ENCODE data around the gene MYOM3.
"Not testable (repeated sequence)": the region's sequence is repeated elsewhere in the genome, so short reads cannot be mapped to it uniquely, and the experiment has no call there.

The MYOM3 gene

DNA sequence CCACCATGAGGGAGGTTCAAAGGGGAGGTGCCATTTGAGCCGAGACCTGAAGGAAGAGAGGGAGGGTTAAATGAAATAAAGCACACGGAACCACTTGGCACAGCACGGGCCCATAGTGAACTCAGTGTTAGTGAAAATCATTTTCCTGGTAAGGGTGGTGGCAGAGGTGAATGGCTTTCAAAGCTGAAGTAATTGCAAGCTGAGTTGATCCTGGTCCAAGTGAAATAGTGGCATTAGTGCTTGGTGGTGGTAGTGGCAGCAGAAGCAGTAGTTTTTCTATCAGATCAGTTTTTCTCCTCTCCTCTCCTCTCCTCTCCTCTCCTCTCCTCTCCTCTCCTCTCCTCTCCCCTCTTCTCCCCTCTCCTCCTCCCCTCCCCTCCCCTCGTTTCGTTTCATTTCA is 101.3 kb downstream of the MYOM3 start:
- no peak for DNase-seq
- H3K4me1 ChIP-seq (ENCODE audit: low read length) = no peaks in the 10 kb centered on the region
- no peak overlapping the region for H3K9ac ChIP-seq (ENCODE audit: low read length)
- no peaks in the 10 kb centered on the region for H4K20me1 ChIP-seq (ENCODE audit: insufficient read depth, low read length)
- H3K79me2 ChIP-seq (ENCODE audit: low read length) = no peaks in the 10 kb centered on the region
- H2AFZ ChIP-seq (ENCODE audit: low read length) = no peak overlapping the region
- H3F3A ChIP-seq (ENCODE audit: insufficient read depth, low read length) = no peaks in the 10 kb centered on the region
- H3K9me3 ChIP-seq (replicated peaks; ENCODE audit: insufficient read depth, low read length) = no peaks in the 10 kb centered on the region
- no peak overlapping the region for H3K4me3 ChIP-seq (ENCODE audit: low read length)
- H3K4me2 ChIP-seq (ENCODE audit: low read depth, low read length) = no peak overlapping the region
- H3K27me3 ChIP-seq (replicated peaks; ENCODE audit: insufficient read depth, low read length) = no peaks in the 10 kb centered on the region
- H3K36me3 ChIP-seq (replicated peaks; ENCODE audit: insufficient read depth, low read length) = no peaks in the 10 kb centered on the region
- H3K9me2 ChIP-seq (replicated peaks; ENCODE audit: insufficient read depth, low read length) = no peaks in the 10 kb centered on the region
- H3K27ac ChIP-seq (ENCODE audit: low read length) = no peak overlapping the region
- TF ChIP-seq CTCF (IDR thresholded peaks at IDR 0.05; ENCODE audit: low read length) (no peak), EZH2phosphoT487 (IDR thresholded peaks at IDR 0.05; ENCODE audit: low read length) (no peak), EZH2 (optimal IDR thresholded peaks at IDR 0.05; ENCODE audit: low read depth, low read length) (no peak)

- Histone ChIP-seq H3K4me2 (ENCODE audit: low read depth, low read length) (no peak overlapping the region), H4K20me1 (ENCODE audit: insufficient read depth, low read length) (no peaks in the 10 kb centered on the region), H3K27ac (ENCODE audit: low read length) (no peak overlapping the region), H3F3A (ENCODE audit: insufficient read depth, low read length) (no peaks in the 10 kb centered on the region), H3K79me2 (ENCODE audit: low read length) (no peaks in the 10 kb centered on the region), H3K9me3 (replicated peaks; ENCODE audit: insufficient read depth, low read length) (no peaks in the 10 kb centered on the region), H3K9ac (ENCODE audit: low read length) (no peak overlapping the region), H3K4me1 (ENCODE audit: low read length) (no peaks in the 10 kb centered on the region), H3K27me3 (replicated peaks; ENCODE audit: insufficient read depth, low read length) (no peaks in the 10 kb centered on the region), H3K4me3 (ENCODE audit: low read length) (no peak overlapping the region), H2AFZ (ENCODE audit: low read length) (no peak overlapping the region), H3K9me2 (replicated peaks; ENCODE audit: insufficient read depth, low read length) (no peaks in the 10 kb centered on the region), H3K36me3 (replicated peaks; ENCODE audit: insufficient read depth, low read length) (no peaks in the 10 kb centered on the region)
- TF ChIP-seq CTCF (IDR thresholded peaks at IDR 0.05; ENCODE audit: low read length) = no peak
- TF ChIP-seq EZH2 (optimal IDR thresholded peaks at IDR 0.05; ENCODE audit: low read depth, low read length) = no peak
- no peak for TF ChIP-seq EZH2phosphoT487 (IDR thresholded peaks at IDR 0.05; ENCODE audit: low read length)
- DNase-seq = no peak
Measured at GRCh38 chr1:24009406-24009805, 102.5 kb downstream of the MYOM3 start.

GRCh38 chr1:24008574-24009184 is 103.3 kb downstream of the MYOM3 start:
- not testable (repeated sequence) for H3K79me2 ChIP-seq (ENCODE audit: low read length); H3F3A ChIP-seq (ENCODE audit: insufficient read depth, low read length); H3K4me2 ChIP-seq (ENCODE audit: low read depth, low read length); H2AFZ ChIP-seq (ENCODE audit: low read length); H4K20me1 ChIP-seq (ENCODE audit: insufficient read depth, low read length); H3K27me3 ChIP-seq (replicated peaks; ENCODE audit: insufficient read depth, low read length); DNase-seq; H3K9ac ChIP-seq (ENCODE audit: low read length); H3K9me2 ChIP-seq (replicated peaks; ENCODE audit: insufficient read depth, low read length); H3K27ac ChIP-seq (ENCODE audit: low read length); H3K4me1 ChIP-seq (ENCODE audit: low read length); H3K9me3 ChIP-seq (replicated peaks; ENCODE audit: insufficient read depth, low read length); H3K4me3 ChIP-seq (ENCODE audit: low read length); H3K36me3 ChIP-seq (replicated peaks; ENCODE audit: insufficient read depth, low read length)

DNA sequence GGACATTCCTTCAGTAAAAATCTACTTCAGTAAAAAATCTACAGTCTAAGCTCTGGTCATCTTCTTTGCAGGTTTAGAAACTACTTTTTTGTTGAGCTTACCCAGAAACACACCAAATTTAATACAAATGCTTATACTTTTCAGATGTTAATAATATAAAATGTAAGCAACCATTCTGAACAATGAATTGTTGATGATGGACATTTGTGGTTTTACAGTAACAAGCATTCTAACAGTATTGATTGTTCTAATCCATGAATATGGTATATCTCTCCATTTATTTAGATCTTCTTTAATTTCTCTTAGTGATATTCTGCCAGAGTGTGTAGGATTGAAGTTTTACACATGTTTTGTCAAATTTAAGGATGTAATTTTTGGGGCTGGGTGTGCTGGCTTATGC is 104.9 kb downstream of the MYOM3 start:
- no peaks in the 10 kb centered on the region for H3F3A ChIP-seq (ENCODE audit: insufficient read depth, low read length)
- H3K79me2 ChIP-seq (ENCODE audit: low read length) = no peaks in the 10 kb centered on the region
- no peak overlapping the region for H3K4me2 ChIP-seq (ENCODE audit: low read depth, low read length)
- H3K9me3 ChIP-seq (replicated peaks; ENCODE audit: insufficient read depth, low read length) = no peaks in the 10 kb centered on the region
- H3K4me1 ChIP-seq (ENCODE audit: low read length) = no peaks in the 10 kb centered on the region
- no peaks in the 10 kb centered on the region for H3K27me3 ChIP-seq (replicated peaks; ENCODE audit: insufficient read depth, low read length)
- H3K9ac ChIP-seq (ENCODE audit: low read length) = no peak overlapping the region
- H2AFZ ChIP-seq (ENCODE audit: low read length) = no peak overlapping the region
- TF ChIP-seq EZH2 (optimal IDR thresholded peaks at IDR 0.05; ENCODE audit: low read depth, low read length) (no peak), CTCF (IDR thresholded peaks at IDR 0.05; ENCODE audit: low read length) (no peak), EZH2phosphoT487 (IDR thresholded peaks at IDR 0.05; ENCODE audit: low read length) (no peak)
- H3K9me2 ChIP-seq (replicated peaks; ENCODE audit: insufficient read depth, low read length) = no peaks in the 10 kb centered on the region
- no peak overlapping the region for H3K4me3 ChIP-seq (ENCODE audit: low read length)
- DNase-seq = no peak
- no peak overlapping the region for H3K27ac ChIP-seq (ENCODE audit: low read length)
- no peaks in the 10 kb centered on the region for H3K36me3 ChIP-seq (replicated peaks; ENCODE audit: insufficient read depth, low read length)
- H4K20me1 ChIP-seq (ENCODE audit: insufficient read depth, low read length) = no peaks in the 10 kb centered on the region
